H54 (cell line): ENCODE data around the gene RBM33.

Experiments used
- DNase-seq: peaks from one replicate; pipeline ENCODE4 v3.0.0; 2011; ENCODE audit warnings: low spot score, mixed read lengths; ENCODE audit not compliant: insufficient read length
- FAIRE-seq: peaks from 3 replicates; lab custom pipeline; 2011; peaks lifted over from hg19 to GRCh38; lab: Jason Lieb, UNC
- POLR2A ChIP-seq: IDR thresholded peaks from 2 replicates; pipeline ENCODE4 v1.6.1; 2011; ENCODE audit warnings: low read depth, mild to moderate bottlenecking, low read length

RBM33 gene

DNA sequence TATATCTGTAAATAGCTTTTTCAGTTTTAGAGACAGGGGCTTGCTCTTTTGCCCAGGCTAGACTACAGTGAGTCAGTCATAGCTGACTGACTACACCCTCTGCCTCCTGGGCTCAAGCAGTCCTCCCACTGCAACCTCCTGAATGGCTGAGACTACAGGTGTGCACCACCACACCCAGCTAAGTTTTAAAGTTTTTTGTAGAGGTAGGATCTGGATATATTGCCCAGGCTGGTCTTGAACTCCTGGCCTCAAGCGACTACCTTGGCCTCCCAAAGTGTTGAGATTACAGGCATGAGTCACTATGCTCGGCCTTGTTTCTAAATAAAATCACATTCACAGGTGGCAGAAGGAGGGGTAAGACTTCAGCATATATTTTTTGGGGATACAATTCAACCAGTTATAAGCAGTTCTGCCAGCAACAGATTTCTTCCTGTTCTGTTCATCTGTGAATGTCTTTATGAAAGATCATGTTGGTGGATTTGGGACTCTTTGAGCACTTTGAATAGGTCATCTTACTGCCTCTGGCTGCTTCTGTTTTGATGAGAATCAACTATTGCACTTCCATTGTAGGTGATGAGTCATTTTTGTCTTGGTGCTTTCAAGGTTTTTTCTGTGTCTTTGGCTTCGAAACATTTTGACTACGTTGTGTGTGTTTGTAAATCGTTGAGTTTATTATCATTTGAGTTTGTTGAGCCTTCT is 15.7 kb downstream of the RBM33 start:
- no peak for TF ChIP-seq POLR2A
- FAIRE-seq (no peak), DNase-seq (no peak)

DNA sequence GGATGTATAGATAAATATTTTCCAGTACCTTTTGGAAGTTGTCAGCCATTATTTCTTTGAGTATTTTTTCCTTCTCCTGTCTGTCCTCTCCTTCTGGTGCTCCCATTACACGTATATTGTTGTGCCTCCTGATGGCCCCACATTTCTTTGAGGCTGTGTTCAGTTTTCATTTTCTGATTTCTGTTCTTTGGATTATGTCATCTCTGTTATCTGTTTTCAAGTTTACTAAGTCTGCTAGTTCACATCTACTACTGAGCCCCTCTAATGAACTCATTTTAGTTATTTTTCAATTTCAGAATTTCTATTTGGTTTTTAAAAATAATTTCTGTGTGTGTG is 16.3 kb downstream of the RBM33 start:
- no peak for FAIRE-seq

DNA sequence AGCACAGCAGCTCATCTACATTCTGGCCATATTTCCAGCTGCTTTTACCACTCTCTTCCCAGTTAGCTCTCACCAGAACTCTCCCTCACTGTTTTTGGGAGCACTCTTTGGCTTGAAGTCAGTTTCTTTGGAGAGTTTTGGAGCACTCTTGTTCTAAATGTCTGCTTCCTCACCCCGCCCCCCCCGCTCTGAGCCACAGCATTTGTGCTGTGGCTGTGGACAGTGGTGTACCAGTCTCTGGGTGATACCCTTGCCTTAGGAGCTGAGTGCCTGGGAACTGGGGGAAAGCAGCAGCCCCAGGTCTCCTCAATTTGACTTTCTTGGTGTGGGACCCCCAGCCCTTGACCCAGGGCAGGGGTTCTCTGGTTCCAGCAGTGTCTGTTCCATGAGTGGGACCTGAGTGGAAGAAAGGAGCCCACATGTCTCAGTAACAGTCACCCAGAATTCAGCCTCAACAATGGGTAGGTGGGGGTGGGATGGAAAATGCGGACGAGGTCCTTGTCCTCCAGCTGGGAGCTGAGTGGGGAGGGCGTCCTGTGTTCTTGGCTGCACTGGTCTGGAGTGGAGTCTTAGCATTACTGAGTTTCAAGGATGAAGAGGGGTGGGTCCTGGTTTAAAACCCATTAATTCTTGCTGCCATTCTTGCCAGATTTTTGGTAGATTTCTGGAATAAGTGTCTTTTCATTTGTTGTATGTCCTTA is 18.0 kb downstream of the RBM33 start:
- no peak for FAIRE-seq
- DNase-seq = no peak
- TF ChIP-seq POLR2A = no peak

More for the DNA sequence above, 16.3 kb downstream of the RBM33 start:
- no peak for TF ChIP-seq POLR2A
- no peak for DNase-seq

DNA sequence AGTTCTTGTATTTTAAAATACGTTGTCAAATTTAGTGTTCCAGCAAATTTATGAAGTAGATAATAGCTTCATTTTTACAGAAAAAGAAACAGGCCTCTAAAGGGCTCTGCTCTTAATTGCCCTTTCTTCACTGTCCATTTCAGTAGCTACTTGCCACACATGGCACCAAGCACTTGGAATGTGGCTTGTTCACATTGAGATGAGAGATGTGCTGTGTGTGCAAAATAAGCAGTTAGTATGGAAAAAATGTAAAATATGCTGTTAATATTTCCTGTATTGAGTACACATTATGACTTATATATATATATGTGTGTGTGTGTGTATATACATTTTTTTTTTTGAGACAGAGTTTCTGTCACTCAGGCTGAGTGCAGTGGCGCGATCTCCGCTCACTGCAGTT is 19.5 kb downstream of the RBM33 start:
- DNase-seq (no peak), FAIRE-seq (no peak)
- TF ChIP-seq POLR2A = no peak

DNA sequence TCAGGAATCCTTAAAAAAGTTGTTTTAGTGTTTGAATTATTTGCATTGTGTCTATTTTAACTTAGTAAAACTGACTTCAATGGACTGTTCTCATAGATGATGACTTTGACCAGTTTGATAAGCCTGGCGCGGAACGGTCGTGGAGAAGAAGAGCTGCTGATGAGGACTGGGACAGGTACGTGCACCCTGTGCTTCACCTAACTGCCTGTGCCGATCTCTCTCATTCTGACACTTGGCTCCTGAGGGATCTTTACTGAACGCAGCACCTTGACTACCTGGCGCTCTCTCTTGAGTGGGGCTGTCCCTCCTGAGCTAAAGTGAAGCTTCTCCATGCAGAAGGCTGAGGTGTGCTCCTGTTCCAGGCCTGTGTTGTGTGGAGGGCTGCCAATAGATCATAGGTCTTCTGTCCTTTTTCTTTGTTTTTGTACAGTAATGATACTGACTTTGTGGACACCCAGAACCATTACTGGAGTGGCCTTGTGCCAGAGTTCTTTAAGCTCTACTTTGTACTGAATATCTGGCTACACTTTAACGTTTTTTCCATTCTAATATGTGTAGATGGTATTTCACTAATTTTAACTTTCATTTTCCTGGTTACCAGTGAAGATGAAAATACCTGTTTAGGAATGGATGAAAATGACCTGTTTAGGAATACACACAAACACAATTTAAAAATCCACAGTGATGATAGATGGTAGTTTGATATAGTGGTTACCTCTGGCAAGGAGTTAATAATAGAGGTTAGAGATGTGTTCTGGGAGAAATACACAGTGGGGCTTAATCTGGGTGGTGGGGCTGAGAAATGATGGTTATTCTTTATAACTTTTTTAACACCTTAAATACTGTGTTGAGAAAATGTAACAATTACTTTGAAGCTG is 20.9 kb downstream of the RBM33 start:
- DNase-seq (no peak), FAIRE-seq (no peak)
- TF ChIP-seq POLR2A = no peak

DNA sequence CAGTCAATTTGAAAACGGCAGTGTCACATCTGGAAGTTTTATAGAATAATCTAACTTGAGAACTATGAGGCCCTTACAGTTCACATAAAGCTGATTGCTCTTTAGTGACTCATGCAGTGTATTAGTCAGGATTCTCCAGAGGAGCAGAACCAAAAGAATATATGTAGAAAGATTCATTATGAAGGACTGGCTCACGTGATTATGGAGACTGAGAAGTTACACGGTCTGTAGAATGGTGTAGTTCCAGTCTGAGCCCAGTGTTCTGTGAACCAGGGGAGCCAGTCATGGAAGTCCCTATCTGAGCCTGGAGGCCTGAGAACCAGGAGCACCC is 21.5 kb downstream of the RBM33 start:
- DNase-seq (peak; percentile 22), FAIRE-seq (peak; percentile 55)
- no peak for TF ChIP-seq POLR2A

DNA sequence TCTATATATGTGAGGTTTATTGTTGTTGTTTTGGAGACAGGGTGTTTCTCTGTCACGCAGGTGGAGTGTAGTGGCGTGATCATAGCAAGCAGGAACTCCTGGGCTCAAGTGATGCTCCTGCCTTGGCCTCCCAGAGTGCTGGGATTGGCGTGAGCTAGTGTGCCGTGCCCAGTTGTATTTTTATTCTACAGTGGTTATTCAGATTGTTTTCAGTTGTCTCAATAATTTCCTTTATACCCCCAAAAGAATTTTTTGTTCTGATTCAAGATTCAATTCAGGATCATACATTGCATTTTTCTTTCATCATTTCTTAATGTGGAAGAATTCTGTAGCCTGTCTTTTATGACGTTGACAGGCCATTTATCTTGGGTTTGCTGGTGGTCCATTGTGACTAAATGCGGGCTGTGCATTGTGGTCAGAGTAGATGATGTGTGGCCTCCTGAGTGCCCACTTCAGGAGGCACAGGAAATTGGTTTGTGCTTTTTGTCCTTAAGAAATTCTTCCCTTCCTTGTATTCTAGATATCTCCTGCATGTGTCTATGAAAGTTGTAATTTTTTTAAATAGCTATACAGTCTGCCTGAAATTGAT is 22.9 kb downstream of the RBM33 start:
- no peak for TF ChIP-seq POLR2A
- DNase-seq (no peak), FAIRE-seq (no peak)

DNA sequence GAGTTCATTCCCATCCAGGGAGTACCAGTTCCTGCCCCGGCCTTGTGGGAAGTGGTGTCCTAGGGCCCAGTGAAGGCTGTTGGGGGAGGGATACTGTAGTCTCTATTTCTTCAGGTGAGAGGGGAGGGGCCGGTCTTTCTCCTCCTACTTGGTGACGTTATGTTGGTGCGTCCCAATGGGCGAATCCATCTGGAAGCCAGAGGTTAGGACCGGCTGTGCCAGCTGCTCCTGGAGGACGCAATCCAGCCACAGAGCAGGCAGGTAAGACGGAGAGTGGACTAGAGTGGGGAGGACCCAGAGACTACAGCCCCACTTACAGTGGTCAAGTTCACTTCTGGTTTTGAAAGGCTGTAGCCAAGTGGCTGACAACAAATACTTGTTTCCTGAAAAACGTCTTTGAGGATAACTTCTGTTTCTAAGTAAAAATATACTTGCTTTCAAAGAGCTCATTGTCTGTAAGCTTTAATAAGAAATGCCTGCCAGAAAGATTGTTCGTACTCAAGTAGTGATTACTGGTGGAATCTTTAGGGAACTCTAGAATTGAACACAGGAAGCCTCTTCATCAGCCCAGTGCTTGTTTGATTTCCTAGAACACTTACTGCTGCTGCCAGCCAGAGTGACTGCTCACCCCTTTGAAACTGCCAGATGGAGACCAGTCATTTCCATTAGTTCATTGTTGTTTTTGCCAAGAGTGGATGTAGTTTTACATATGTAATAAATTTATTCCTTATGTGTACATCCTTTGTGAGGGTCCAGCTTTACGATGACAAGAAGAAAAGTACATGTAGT is 25.4 kb downstream of the RBM33 start:
- DNase-seq (no peak), FAIRE-seq (no peak)
- no peak for TF ChIP-seq POLR2A

DNA sequence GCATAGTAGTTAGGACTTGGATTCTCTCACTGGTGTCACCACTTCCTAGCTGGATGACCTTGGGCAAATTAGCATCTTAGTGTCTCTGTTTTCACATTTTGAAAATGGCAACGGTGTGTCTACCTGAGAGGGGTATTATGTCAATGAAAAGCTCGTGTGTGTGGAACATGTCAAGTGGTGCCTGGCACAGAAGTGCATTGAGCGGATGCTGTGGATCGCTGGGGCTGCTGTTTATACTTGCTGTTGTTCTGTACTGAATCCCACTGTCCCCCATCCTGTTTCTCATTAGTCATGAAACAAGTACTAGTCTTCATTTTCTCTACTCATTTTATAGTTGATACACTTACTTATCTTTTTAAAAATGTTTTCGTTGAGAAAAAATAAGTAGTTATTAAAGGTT is 26.1 kb downstream of the RBM33 start:
- no peak for FAIRE-seq
- TF ChIP-seq POLR2A = no peak
- no peak for DNase-seq

DNA sequence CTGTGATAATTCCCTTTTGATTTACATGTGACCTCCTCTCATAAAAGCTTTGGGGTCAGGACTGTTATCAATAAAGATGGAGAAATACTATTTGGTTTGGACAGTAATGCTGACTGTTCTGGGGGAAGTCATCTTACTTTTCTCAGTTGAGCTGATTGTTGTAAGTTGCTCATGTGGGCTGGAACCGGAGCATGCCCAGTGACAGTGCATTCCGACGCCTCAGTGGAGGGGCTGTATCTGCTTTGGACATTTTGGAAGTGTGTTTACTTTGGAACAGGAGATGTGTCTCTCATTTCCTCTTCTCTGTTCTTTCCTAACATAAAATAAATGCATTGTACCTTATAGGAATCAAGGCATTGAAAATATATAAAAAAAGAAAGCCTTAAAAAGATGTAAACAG is 30.1 kb downstream of the RBM33 start:
- DNase-seq (no peak), FAIRE-seq (no peak)
- TF ChIP-seq POLR2A = no peak

DNA sequence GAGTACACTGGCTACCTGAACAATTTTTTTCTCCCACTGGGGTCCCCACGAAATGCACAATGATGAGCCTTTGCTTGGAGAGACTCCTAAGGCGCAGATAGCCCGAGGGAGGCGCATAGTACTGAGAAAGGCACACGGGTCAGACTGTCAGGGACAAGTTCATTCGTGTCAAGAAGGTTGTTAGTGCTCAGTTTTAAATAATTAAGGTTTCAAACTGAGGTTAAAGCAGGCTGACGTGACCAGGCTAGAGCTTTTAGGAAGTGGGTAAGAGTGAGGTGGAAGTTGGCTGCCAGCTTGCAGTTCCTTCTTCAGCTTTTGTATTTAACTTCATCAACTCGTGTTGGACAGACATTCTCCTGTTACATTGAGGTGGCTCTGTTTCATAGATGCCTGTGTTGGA is 31.6 kb downstream of the RBM33 start:
- no peak for DNase-seq

DNA sequence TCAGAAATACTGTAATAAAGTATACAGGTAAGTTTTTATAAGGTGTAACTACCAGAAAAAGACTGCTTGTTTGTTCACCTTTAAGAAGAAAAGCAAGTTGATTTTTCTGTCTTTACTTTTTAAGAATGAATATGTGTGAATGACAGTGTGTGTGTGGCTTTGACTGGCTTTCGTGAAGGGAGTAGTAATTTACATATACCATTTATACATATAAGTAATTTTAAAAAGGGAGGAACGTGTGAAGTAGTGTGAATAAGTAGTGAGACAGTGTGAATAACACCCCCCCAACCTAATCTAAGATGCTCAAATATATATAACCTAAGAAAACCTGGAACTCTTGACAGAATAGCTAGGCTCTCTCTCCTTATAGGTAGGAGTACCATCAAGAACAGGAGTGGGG is 33.2 kb downstream of the RBM33 start:
- no peak for FAIRE-seq

More for the DNA sequence above, 31.6 kb downstream of the RBM33 start:
- TF ChIP-seq POLR2A = no peak
- no peak for FAIRE-seq

DNA sequence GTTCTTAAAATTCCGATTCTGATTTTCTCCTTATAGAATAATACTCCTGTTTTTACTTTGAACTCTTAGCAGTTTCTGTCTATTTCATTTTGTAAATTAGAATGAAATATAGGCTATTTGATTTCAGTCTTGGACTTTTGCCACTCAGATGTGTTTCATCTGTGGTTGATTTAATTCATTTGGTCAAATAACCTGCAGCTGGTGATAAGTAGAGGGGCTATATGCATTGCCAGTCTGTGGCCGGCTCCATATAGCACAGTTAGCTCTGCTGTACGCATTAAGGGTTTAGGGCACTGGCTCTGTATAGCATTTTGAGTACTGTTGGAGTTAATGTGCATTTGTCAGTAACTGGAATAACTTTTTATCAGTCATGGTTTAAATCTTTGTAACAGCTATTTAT is 35.7 kb downstream of the RBM33 start:
- no peak for TF ChIP-seq POLR2A
- DNase-seq (no peak), FAIRE-seq (no peak)

More for the DNA sequence above, 33.2 kb downstream of the RBM33 start:
- no peak for DNase-seq
- no peak for TF ChIP-seq POLR2A
